HepG2 (cell line): Measurements from ENCODE around the gene DDX19B. TPM values are rescaled to one million over a fixed set of nuclear protein-coding genes. Genes with fewer than 3 reads are reported as not detected.
A peak's percentile ranks its signal among the peaks of the same experiment; 100 is the strongest.

Source experiments
- CBFB ChIP-seq: sonication (generic); formaldehyde crosslinking; IDR thresholded peaks from 2 replicates; pipeline ENCODE4 v1.4.0; 2020; ENCODE audit warnings: missing genetic modification reagents
- CENPT ChIP-seq: sonication (generic); formaldehyde crosslinking; IDR thresholded peaks from 2 replicates; pipeline ENCODE4 v1.8.0; 2022; ENCODE audit warnings: low read depth, mild to moderate bottlenecking, moderate library complexity, missing genetic modification reagents
- DPF2 ChIP-seq: sonication (generic); formaldehyde crosslinking; IDR thresholded peaks from 2 replicates; pipeline ENCODE4 v1.4.0; 2020; ENCODE audit warnings: mild to moderate bottlenecking, low read depth, missing genetic modification reagents, borderline replicate concordance
- ESRRA ChIP-seq: sonication (generic); formaldehyde crosslinking; IDR thresholded peaks from 2 replicates; pipeline ENCODE4 v1.5.1; 2020; ENCODE audit warnings: mild to moderate bottlenecking, low read depth, missing genetic modification reagents
- KLF15 ChIP-seq: sonication (generic); formaldehyde crosslinking; IDR thresholded peaks from 2 replicates; pipeline ENCODE4 v1.8.1; 2023; ENCODE audit warnings: borderline replicate concordance, mild to moderate bottlenecking, inconsistent platforms, missing genetic modification reagents, mixed read lengths
- NFYB ChIP-seq: sonication (generic); formaldehyde crosslinking; IDR thresholded peaks from 2 replicates; pipeline ENCODE4 v1.4.0; 2020; ENCODE audit warnings: missing genetic modification reagents
- POGZ ChIP-seq: sonication (generic); formaldehyde crosslinking; IDR thresholded peaks from 2 replicates; pipeline ENCODE4 v1.4.0; 2020; ENCODE audit warnings: mild to moderate bottlenecking, missing genetic modification reagents
- RAD51 ChIP-seq: fragments of 450-650 bp; IDR thresholded peaks from 2 replicates; pipeline ENCODE4 v1.6.1; 2016; ENCODE audit warnings: borderline replicate concordance
- SOX5 ChIP-seq: IDR thresholded peaks from 2 replicates; pipeline ENCODE4 v1.6.1; 2016; ENCODE audit warnings: borderline replicate concordance
- TCF7L2 ChIP-seq: IDR thresholded peaks from 2 replicates; pipeline ENCODE4 v1.6.1; 2011; ENCODE audit warnings: mild to moderate bottlenecking, low read depth, low read length, moderate library complexity
- U2AF2 ChIP-seq: fragments of 200-400 bp; formaldehyde crosslinking; IDR thresholded peaks from 2 replicates; pipeline ENCODE4 v1.6.1; 2017; ENCODE audit warnings: low read depth, mild to moderate bottlenecking, low read length
- ZBTB14 ChIP-seq: sonication (generic); formaldehyde crosslinking; IDR thresholded peaks from 2 replicates; pipeline ENCODE4 v1.4.0; 2020; ENCODE audit warnings: missing genetic modification reagents
- ZHX1 ChIP-seq: sonication (generic); formaldehyde crosslinking; IDR thresholded peaks from 2 replicates; pipeline ENCODE4 v1.8.1; 2022; ENCODE audit warnings: low read depth, mild to moderate bottlenecking, missing genetic modification reagents
- ZNF407 ChIP-seq: sonication (generic); formaldehyde crosslinking; IDR thresholded peaks from one replicate; pipeline ENCODE4 v1.5.1; 2020; ENCODE audit warnings: mild to moderate bottlenecking, missing genetic modification reagents; ENCODE audit errors: not compliant biosample characterization
- ZNF839 ChIP-seq: sonication (generic); formaldehyde crosslinking; IDR thresholded peaks from 2 replicates; pipeline ENCODE4 v1.4.0; 2020; ENCODE audit warnings: missing genetic modification reagents, mild to moderate bottlenecking, borderline replicate concordance
- ZSCAN30 ChIP-seq: sonication (generic); formaldehyde crosslinking; IDR thresholded peaks from 2 replicates; pipeline ENCODE4 v1.5.0; 2020; ENCODE audit warnings: mild to moderate bottlenecking, missing genetic modification reagents
- polyA plus RNA-seq, 8 experiments: library from polyadenylated mRNA; depleted of rRNA in 3 of 8; stranded (reverse) in 7 of 8; unstranded in 1 of 8; fragments of >200 nt; fragmentation: Illumina TruSeq in 4 of 8; extraction: Trizol in 4 of 8; gene quantifications; 2 replicates each; pipeline versions ENCODE4 v1.2.1 to v1.2.3, GENCODE V29; 2011 to 2016; ENCODE audit warnings: low read depth in 4 of 8, missing spikeins in 1 of 8, mixed read lengths in 1 of 8; ENCODE audit not compliant: insufficient read depth in 1 of 8
- total RNA-seq, 5 experiments: library from RNA; depleted of rRNA; stranded (reverse); fragments of >200 nt; fragmentation: Illumina TruSeq; extraction: Trizol; gene quantifications; 2 replicates each; pipeline ENCODE4 v1.2.3, GENCODE V29; 2016; ENCODE audit warnings: low read depth in 1 of 5

The DDX19B gene
- total and polyA plus RNA-seq, 2 of the 13 experiments (the other 11 are each of a cell fraction or from before 2014, with no cell fraction given) = 36.2 to 40.0 TPM

- TF ChIP-seq ZHX1 (CRISPR knock-in tag) (no peak; the same call in none of the 2 replicates), KLF15 (CRISPR knock-in tag) (peak; percentile 66; the same call in 1 of the 2 replicates), CENPT (CRISPR knock-in tag) (no peak), ZSCAN30 (CRISPR knock-in tag) (peak; percentile 5; the same call in 1 of the 2 replicates), TCF7L2 (no peak), ZBTB14 (CRISPR knock-in tag) (no peak), POGZ (CRISPR knock-in tag) (peak; percentile 84), RAD51 (no peak), NFYB (peak; percentile 30; the same call in 1 of the 2 replicates), U2AF2 (no peak), SOX5 (CRISPR knock-in tag) (peak; percentile 62; the same call in 1 of the 2 replicates), CBFB (CRISPR knock-in tag) (peak; percentile 73; the same call in 1 of the 2 replicates), ZNF839 (peak; percentile 96), DPF2 (CRISPR knock-in tag) (0 out of 2 replicates have a peak, but pooled peaks have one; percentile 23), ESRRA (CRISPR knock-in tag) (0 out of 2 replicates have a peak, but pooled peaks have one; percentile 40), ZNF407 (peak; percentile 93)
These were observed at the start of gene DDX19B (continued) for GRCh38 chr16:70298988-70299938.
